Fibroblast of the aortic adventitia (primary cell): ENCODE results near the gene RAPGEF2. TPM values are rescaled to one million over a fixed set of nuclear protein-coding genes. Genes with fewer than 3 reads are reported as not detected.
A peak's percentile ranks its signal among the peaks of the same experiment; 100 is the strongest.
"Not testable (repeated sequence)": the region's sequence is repeated elsewhere in the genome, so short reads cannot be mapped to it uniquely, and the experiment has no call there.

Experiments
- DNase-seq: peaks from one replicate; pipeline ENCODE4 v3.0.0-alpha.2; 2010; ENCODE audit warnings: low read depth
- H3K4me3 ChIP-seq: 2 replicates; pipeline ENCODE4 v1.5.1; 2011; ENCODE audit warnings: low read depth, mild to moderate bottlenecking, control low read depth, low read length, moderate library complexity
- total RNA-seq: library from RNA; depleted of rRNA; stranded (reverse); fragments of >200 nt; gene quantifications from 2 replicates; pipeline ENCODE4 v1.2.3, GENCODE V29; 2012; ENCODE audit warnings: low replicate concordance
- TF ChIP-seq, protein P1 (sequence below): IDR thresholded peaks from 2 replicates; pipeline ENCODE4 v1.5.1; 2011; ENCODE audit warnings: mild to moderate bottlenecking, low read length, control low read depth, inconsistent platforms; ENCODE audit not compliant: insufficient read depth

Gene RAPGEF2
- total RNA-seq, 1 donor: 44.0 TPM

GRCh38 chr4:159070742-159071141 is 32.1 kb upstream of the RAPGEF2 start:
- no peak overlapping the region for H3K4me3 ChIP-seq
- DNase-seq: peak; percentile 48
- TF ChIP-seq, protein P1, sequence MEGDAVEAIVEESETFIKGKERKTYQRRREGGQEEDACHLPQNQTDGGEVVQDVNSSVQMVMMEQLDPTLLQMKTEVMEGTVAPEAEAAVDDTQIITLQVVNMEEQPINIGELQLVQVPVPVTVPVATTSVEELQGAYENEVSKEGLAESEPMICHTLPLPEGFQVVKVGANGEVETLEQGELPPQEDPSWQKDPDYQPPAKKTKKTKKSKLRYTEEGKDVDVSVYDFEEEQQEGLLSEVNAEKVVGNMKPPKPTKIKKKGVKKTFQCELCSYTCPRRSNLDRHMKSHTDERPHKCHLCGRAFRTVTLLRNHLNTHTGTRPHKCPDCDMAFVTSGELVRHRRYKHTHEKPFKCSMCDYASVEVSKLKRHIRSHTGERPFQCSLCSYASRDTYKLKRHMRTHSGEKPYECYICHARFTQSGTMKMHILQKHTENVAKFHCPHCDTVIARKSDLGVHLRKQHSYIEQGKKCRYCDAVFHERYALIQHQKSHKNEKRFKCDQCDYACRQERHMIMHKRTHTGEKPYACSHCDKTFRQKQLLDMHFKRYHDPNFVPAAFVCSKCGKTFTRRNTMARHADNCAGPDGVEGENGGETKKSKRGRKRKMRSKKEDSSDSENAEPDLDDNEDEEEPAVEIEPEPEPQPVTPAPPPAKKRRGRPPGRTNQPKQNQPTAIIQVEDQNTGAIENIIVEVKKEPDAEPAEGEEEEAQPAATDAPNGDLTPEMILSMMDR: no peak

DNA sequence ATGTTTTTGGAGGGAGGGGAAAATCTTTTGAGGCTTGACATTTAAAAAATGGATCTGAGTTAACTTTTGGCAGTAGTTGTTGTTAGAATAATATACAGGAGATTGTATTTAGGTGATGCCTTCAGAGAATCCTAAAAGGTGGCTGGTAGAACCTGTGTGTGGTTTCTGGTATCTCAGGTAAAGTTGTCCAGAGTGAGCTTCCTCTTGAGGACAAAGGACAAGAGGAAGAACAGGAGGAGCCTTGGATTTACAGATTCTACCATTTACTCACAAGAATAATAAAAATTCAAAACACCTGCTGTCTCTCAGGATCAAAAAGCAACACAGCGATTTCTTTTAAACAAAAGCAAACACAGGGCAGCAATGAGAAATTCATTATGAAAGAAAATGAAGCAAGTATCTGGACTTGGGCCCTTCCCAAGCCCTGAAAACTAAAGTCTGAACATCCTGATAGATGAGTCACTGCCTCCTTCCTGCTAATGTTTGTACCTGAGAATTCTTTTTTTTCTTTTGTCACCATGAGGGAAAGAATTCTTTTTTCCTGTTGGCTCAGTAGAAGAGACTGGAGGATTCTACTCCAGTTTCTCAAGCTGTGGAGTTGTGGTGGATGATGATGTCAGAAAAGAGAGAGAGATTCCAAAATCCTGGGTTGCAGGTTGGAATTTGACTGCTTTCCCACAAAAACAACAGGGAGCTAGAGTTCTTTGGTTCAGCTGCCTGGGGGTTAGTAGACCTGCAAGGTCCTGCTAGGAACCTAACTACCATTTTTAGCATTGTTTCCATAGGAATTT is 31.5 kb upstream of the RAPGEF2 start:
- H3K4me3 ChIP-seq: no peak overlapping the region
- peak; percentile 65 for DNase-seq
- TF ChIP-seq, protein P1: no peak

- no peak overlapping the region for H3K4me3 ChIP-seq
- TF ChIP-seq, protein P1: no peak
- no peak for DNase-seq
Observed at GRCh38 chr4:159071969-159072765, 30.7 kb upstream of the RAPGEF2 start.

DNA sequence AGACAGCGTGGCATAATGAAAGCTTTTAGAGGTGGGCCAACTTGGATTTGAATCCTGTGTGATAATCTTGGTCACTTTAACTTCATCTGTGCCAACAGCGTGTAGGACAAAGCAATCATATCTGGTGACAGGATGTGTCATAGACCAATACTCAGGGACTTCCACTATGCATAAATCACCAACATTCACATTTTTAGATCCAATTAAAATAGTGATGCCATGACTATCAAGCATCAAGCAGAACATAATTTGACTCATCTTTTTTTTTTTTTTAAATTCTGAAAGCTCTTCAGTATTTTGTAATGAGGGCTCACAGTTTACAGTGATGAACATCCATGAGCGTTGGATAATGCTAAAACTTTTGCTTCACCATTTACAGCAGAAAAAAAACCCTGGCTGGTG is 27.3 kb upstream of the RAPGEF2 start:
- TF ChIP-seq, protein P1: no peak
- no peak overlapping the region for H3K4me3 ChIP-seq
- DNase-seq: peak; percentile 16

DNA sequence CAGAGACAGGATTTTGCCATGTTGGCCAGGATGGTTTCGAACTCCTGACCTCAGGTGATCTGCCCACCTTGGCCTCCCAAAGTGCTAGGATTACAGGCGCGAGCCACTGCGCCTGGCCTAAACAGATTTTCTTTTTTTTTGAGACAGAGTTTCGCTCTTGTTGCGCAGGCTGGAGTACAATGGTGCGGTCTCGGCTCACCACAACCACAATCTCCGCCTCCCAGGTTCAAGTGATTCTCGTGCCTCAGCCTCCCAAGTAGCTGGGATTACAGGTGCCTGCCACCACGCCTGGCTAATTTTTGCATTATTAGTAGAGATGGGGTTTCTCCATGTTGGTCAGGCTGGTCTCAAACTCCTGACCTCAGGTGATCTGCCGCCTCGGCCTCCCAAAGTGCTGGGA is 25.9 kb upstream of the RAPGEF2 start:
- DNase-seq, H3K4me3 ChIP-seq: not testable (repeated sequence)

- no peak overlapping the region for H3K4me3 ChIP-seq
- TF ChIP-seq, protein P1: no peak
- DNase-seq: no peak
Observed at GRCh38 chr4:159077702-159078495, 25.0 kb upstream of the RAPGEF2 start.
